HuH-7.5 (cell line): ENCODE data around the gene TLR7.

Experiments
- DNase-seq: peaks from one replicate; pipeline ENCODE4 v3.0.0; 2011; ENCODE audit warnings: low spot score

Gene TLR7

GRCh38 chrX:12891171-12891570, 24.3 kb downstream of the TLR7 start:
- no peak for DNase-seq

GRCh38 chrX:12891915-12892506, 25.1 kb downstream of the TLR7 start:
- DNase-seq = no peak

- no peak for DNase-seq
Observed at GRCh38 chrX:12892716-12893115, 25.8 kb downstream of the TLR7 start.

- peak; percentile 8 for DNase-seq
Observed at GRCh38 chrX:12894074-12895030, 27.5 kb downstream of the TLR7 start.

GRCh38 chrX:12895866-12896265, 29.0 kb downstream of the TLR7 start:
- no peak for DNase-seq

GRCh38 chrX:12896935-12897334, 30.1 kb downstream of the TLR7 start:
- DNase-seq = no peak

GRCh38 chrX:12898073-12898472, 31.2 kb downstream of the TLR7 start:
- DNase-seq = no peak

GRCh38 chrX:12899506-12899905, 32.6 kb downstream of the TLR7 start:
- no peak for DNase-seq

- DNase-seq = peak; percentile 25
Observed at GRCh38 chrX:12901486-12901885, 34.6 kb downstream of the TLR7 start.

GRCh38 chrX:12903646-12904045, 36.8 kb downstream of the TLR7 start:
- DNase-seq = no peak

GRCh38 chrX:12906046-12906761, 39.3 kb downstream of the TLR7 start, which contains the start of gene TLR8:
TLR8 (plus strand) TSS chrX:12906620; CDS start chrX:12906707, 87 bp downstream.
- DNase-seq = no peak

GRCh38 chrX:12910423-12911121, 43.7 kb downstream of the TLR7 start:
- DNase-seq = no peak

- no peak for DNase-seq
Observed at GRCh38 chrX:12911122-12911470, 44.2 kb downstream of the TLR7 start.

GRCh38 chrX:12912791-12913482, 46.1 kb downstream of the TLR7 start:
- DNase-seq = no peak

- DNase-seq = no peak
Observed at GRCh38 chrX:12917753-12918152, 50.9 kb downstream of the TLR7 start.

GRCh38 chrX:12919051-12919450, 52.2 kb downstream of the TLR7 start:
- DNase-seq = no peak

- DNase-seq = no peak
Observed at GRCh38 chrX:12919620-12920019, 52.7 kb downstream of the TLR7 start.

GRCh38 chrX:12920990-12921389, 54.1 kb downstream of the TLR7 start:
- DNase-seq = no peak

GRCh38 chrX:12921886-12922598, 55.2 kb downstream of the TLR7 start:
- DNase-seq = no peak

GRCh38 chrX:12922599-12922919, 55.7 kb downstream of the TLR7 start:
- DNase-seq = no peak

- no peak for DNase-seq
Observed at GRCh38 chrX:12929701-12930100, 62.8 kb downstream of the TLR7 start.
